Fibroblast of the conjunctiva (primary cell): ENCODE measurements around the gene PLXNA4.

Experiments used
- DNase-seq: peaks from one replicate; pipeline ENCODE4 v3.0.0-alpha.2; 2010; ENCODE audit warnings: low read depth

PLXNA4 gene

DNA sequence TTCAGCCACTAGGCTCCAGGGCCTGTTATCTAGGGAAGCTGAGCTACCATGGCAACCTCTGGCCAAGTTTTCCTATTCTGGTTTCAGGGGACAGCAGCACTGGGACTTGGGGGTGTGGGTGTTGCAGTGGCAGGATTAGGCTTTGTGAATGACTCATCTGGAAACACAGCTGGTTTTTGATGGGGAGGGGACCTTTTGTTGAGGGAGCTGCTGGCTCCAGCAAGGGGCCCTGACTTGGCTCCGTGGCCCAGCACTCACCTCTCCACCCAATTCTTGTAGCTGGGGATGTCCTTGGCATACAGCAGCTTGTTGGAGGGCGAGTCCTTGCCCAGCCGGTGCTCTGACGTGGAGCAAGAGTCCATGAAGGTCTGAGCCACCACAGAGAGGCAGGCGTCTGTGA lies 435.9 kb downstream of the PLXNA4 start:
- DNase-seq = no peak

DNA sequence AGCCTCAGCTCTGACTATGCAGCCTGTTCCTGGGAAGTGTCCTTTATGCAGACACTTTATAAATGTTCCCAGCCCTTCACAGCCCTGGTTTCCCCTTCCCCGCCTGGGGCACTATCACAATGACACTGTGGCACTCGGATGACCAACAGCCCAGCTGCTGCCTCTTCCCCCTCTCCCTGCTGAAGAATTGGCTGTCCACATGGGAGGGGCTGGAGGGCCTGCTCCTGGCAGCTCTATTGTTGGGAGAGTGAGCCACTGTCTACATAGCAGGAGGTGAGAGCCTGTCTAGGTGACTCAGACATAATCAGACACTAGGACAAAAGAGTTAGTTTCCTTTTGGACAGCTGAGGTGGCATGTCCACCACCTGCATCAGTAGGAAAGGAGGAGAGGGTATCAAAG lies 437.5 kb downstream of the PLXNA4 start:
- DNase-seq = no peak

DNA sequence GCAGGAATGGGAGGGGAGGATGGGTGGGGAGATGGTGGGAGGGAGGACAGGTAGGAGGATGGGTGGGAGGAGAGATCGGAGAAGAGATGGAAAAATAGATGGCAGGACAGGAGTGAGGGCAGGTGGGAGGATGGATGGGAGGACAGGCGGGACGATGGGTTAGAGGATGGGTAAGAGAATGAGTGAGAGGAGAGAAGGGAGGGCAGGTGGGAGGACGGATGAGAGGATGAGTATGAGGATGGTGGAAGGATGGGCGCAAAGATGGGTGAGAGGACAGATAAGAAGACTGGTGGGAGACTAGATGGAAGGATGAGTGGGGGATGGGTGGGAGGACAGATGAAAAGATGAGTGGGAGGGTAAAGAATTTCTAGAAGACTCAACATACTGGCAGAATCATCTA lies 438.6 kb downstream of the PLXNA4 start:
- no peak for DNase-seq

DNA sequence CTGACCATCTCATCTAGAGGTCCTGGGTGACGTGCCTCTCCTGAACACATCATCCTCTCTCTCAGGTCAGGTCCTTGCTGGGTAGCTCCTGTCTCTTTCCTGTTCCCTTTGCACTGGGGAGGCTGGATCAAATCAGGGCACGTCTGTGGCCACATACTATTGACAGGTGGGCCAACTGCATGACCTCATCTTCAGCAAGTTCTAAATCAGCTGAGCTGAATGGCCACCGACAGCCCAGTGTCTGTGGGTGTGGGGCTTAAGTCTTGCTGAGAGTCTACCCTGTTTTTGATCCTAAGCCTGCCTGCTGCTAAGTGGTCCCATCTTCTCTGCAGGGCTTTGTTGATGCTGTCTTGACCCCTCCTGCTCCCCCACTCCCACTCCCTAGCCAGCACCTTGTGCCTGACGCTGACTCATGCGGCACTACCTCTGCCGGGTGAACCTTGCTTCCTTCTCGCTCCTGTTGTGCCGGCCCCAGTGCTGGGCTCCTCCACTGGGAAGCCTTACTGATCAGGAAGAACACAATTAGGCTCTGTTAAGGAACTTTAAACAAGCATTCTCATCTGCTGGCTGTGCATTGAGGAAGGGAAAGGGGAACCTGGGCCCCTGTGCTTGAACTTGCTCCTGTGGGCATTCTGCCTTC lies 440.4 kb downstream of the PLXNA4 start:
- DNase-seq = no peak

DNA sequence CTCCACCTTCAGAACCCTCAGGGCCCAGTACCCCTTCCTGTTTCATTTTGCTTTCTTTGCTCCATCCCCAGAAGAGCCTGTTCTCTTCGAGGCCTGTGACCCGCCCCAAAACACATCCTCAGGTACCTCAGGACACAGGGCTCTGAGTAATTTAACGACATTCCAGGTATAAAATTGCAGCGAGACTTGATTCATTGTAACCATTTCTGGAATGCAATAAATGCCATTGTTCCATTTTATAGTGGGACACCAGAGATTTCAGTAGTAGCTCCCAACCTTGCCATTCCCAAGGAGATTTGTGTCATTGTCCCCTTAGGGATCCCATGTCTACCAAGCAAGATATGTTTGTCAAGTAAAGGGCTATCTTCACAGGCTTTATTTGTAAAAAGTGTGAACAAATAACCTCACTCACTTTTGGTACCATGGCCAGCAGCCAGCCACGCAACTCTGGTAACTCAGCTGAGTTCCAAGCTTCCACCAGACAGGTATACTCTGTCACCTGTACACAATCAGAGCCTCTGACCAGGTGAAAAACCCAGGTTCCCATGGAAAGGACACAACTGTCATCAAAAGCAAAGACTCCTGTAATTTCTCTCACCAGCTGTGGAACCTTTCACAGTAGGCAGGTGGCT lies 441.3 kb downstream of the PLXNA4 start:
- no peak for DNase-seq

DNA sequence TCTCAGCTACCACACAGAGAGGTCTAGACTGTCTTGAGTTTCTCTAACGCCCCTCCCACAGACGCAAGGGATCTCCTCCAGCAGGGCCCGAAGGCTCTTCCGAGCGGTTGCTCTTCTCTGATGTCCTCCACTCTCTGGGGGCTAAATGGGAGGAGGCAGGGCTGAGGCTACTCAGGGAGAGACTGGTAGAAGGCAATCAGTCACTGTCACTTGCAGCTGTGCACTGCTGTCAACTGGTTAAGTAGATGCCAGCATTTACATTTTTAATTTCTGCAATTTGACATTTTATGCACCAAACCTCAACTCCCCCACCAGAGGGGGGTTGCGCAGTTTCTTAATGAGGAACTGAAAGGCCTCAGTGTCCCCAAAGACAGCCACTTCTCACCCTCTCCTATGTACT lies 442.8 kb downstream of the PLXNA4 start:
- no peak for DNase-seq

DNA sequence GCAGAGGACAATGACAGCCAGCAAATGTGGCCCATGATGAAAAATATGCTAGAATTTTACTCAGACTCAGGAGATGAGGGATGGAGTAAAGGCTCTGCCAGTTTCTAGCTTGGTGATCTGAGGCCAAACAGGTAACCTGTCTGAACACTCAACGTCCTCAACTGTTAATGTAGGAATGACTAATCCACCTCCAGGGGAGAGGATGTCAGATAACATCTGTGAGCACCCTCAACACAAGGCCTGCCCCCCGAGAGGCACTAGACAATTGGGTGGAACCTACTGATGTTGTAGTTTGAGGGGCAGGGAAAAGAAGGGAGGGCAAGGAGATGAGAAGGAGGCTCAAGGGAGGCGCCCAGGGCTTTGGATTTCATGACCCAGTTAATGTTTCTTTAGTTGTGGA lies 445.1 kb downstream of the PLXNA4 start:
- no peak for DNase-seq

DNA sequence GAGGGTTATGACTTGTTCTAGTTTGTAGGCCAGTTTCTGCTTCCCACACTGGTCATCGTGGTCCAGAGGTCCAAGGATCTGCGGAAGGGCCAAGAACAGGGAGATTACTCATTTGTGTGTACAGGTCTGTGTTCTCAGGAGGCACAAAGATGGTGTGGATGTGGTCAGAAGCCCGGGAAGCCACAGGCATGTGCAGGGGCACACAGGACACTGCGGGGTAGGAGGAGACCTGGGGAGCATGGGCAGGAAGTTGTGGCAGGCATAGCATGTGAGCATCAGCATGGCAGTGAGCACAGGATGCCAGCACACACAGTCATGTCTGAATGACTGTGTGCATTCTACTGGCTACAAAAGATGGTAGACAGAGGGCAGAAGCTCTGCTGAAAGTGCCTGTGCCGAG lies 445.8 kb downstream of the PLXNA4 start:
- DNase-seq = no peak

DNA sequence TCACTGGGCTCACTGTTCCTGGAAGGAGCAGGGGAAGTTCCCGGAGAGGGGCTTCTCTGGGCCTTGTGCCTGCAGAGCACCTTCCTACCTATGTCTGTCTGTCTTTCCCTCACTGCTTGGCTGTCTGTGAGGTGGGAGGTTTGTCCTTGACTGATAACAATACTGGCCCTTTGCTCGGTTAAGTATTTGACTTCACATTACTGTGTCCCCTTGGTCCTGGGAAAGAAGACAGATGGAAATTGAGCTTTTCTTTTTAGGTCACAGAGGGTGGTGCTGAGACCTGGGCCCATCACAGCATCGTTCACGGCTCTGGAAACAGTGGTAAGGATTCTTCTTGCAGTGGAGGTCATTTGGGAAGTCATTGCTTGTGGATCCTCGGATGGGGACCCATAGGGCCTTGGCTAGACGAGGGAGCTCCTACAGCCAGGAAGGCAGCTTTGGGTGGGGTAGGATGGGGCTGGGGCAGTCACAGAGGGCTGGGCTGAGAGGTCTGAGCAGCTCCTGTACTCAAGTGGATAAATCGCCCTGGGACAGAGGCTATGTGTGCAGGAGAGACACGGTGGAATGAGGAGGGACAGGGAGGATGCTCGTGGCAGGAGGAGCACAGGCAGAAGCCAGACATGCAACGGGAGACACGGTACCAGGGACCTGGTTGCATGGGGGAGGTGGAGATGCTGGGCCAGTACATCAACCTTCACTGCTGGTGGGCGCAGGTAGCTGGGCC lies 450.2 kb downstream of the PLXNA4 start:
- no peak for DNase-seq

DNA sequence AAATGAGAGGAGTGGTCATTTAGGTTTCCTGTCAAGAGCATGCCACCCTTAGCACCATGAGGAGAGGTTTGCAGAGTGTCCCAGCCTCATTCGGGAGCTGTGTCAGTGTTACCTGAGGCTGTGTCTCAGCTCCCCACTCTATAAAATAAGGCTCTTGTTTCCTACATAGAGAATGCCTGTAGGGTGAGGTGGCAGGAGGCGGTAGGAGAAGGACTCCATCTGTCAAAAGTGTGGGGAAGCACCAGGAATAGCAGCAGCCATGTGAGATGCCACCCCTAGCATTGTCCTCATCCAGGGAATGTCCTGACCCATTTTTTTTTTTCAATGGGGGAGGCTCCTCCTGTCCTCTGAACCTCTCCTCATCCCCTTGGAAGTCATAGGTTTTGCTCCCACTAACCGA lies 451.2 kb downstream of the PLXNA4 start:
- no peak for DNase-seq

DNA sequence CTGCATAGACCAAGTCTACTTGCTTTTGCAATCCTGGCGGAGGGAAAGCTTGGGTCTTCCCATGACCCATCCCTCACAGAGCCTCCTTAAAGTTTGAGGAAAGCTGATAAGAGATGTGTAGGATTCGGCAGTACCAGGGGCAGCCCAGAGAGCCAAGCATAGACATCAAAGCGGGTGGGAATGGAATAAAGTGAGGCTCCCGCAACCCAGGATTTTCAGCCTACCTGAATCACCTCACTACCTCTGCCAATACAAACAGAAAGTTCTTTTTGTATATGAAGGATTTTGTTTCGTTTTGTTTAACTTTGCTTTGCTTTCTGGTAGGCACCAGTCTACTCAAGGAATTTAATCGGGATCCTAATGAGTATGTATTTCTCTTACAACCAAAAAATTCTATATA lies 451.7 kb downstream of the PLXNA4 start:
- DNase-seq = no peak

DNA sequence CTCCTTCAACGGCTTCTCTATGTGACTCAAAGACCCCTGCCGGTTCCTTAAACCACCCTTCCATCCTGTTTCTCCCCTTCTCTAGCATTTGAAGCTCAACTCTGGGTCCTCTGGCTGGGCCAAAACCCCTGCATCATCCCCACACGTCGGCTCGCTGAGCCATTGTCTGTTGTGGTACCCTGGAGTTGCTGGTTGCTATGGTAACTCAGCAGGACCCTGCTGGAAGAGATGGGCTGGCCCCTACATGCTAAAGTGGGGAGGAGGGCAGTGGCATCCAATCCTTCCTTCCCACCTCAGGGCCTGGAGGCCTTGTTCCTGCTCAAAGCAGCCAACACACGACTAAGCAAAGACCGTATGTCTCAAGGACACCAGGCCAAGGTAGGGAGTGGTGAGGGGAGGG lies 452.5 kb downstream of the PLXNA4 start:
- DNase-seq = no peak

DNA sequence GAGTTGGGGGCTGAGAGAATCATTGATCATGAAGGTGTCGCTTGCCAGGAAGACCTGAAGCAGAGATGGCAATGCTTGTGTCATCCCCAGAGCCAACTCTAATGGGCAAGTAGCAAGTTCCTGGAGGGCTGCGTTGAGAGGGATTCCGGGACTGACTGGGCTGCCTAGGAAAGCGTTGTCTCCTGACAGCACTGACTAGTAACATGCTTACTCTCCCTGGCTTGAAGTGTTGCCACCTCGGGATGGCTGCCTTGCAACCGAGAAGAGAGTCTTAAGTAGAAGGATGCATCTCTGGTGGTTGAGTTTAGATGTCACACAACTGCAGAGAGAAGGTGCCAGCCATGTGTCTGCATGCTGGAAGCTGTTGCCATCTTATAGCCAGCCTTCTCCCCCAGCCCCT lies 453.4 kb downstream of the PLXNA4 start:
- no peak for DNase-seq

DNA sequence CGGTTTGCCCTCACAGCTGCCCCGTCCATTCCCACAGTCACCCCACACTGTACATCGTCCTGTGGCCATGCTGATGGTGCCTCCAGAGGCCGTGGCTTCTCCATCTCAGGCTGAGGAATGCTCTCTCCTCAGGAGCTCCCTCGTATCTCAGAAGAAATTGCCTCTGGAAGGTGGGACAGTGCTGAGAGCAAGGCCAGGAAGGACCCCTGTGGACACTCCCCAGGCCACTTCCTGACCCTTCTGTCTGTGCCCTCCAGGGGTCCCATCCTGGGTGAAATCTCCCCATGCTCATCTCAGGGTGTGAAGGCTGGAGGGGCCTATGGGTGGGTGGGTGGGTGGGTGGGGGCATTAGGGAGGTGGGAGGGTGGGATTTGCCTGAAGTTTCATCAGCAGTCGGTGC lies 454.3 kb downstream of the PLXNA4 start:
- DNase-seq = no peak

DNA sequence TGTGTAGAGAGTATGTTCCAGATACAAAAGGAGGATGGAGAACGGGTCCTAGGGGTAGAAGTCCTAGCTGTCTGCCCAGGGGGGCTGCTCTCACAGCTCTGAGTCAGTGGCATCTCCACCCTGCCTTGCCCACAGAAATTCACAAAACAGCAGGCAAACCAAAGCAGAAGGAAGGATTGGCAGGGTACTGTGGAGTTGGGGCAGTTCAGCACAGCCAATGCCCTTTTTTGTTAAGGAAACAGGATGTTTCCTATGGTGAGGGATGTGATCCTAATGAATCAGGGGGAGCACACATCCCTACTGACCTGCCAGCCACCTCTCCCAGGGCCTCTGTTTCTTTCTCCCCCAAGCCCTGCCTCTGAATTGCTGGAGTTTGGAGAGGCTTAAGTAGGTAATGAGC lies 457.6 kb downstream of the PLXNA4 start:
- DNase-seq = no peak

DNA sequence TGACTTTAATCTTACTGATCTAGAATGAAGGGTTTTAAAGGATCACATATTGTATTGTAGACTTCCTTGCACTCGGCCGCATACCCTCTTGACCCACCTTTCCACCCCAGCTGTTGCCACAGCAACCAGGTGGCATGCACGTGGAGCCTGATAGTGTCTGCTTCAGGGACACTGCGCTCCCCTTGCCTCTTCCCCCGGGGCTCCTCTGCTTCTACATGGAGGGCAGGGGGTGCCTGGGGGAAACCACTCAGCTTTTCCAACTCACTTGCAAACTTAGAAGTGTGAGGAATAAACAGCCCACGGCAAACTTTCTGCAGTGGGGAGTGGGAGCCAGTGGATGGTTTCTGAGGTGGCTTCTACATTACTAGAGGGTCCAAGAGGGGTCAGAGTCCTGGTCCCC lies 458.6 kb downstream of the PLXNA4 start:
- DNase-seq = no peak

DNA sequence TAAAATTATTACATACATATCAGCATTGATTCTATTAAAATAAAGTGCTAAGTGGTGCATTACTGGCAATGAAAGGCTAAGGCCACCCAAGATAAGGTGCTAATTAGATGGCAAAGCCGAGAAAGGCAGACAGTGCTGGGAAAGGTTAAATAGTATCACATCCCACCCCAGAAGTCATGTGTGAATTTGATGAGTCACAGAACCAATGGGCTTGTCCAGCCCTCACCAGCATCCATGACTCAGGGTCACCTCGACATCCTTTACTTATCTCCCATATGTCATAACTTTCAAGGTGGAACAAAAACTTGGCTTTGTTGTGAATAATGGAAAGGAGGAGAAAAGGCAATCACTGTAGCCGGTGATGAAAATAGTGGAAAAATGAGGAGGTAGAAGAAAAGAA lies 459.1 kb downstream of the PLXNA4 start:
- DNase-seq = no peak

DNA sequence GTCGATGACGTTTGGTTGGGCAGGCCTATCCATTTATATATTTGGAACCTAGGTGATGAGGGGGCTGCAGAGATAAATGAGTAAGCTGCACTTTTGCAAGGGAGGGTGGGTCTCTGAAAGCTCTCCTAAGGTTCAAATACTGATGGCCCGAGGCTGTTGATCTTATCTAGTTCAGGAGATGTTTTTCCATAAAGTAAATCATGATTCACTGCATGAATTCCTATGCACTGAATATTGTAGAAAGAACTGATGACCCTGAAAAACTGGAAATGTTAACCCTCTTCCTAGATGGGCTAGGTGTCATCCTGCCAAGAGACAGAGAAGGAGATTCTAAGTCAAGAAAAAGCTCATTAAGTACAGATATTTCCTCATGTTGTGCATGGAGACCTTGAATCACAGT lies 459.9 kb downstream of the PLXNA4 start:
- DNase-seq = no peak

DNA sequence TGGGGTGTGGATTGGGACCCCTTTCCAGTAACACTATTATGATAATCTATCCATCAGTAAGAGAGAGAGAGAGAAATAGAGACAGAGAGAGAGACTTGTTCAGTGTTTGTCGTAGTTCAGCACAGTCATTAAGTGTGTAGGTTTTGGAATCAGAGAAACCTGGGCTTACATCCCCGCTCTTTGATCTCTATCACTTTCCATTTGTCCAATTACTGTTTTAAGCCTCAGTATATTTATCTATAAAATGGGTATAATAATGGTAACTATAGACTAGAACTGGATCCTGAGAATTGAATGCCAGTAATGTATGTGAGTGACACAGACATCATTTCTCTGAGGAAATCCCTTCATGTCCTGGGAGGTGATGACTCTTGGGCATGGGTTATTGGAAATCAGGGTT lies 460.5 kb downstream of the PLXNA4 start:
- DNase-seq = no peak

DNA sequence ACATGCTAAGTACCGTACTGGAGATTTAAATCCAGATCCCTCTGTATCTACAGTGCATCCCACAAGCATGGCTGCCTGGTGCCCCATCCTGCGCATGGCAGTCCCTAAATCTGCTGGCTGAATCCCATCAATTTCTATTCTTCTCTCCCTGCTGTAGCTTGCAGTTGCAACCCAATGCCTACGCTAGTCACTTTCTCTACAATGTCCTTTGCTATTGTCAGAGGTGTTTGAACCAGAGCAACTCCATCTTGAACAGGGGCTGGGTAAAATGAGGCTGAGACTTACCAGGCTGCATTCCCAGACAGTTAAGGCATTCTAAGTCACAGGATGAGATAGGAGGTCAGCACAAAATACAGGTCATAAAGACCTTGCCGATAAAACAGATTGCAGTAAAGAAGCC lies 461.2 kb downstream of the PLXNA4 start:
- no peak for DNase-seq

DNA sequence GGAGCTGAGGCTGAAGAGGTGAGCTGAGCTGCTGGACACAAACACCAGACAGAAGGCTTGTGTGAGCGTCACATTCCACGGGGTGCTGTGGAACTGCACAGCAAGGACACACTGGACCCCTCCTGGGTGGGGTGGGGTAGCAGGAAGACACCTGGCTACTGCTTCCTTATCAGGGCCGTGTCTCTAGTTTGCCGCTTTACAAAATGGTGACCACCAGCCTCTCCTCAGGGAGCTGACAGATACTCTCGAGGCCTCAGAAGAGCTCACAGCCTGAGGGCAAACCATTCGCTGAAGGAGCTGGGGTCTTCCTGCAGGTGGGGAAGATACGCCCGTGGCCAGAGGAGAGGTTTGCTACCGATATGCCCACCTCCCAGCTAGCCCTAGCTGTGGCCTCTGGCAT lies 461.9 kb downstream of the PLXNA4 start:
- DNase-seq = no peak

DNA sequence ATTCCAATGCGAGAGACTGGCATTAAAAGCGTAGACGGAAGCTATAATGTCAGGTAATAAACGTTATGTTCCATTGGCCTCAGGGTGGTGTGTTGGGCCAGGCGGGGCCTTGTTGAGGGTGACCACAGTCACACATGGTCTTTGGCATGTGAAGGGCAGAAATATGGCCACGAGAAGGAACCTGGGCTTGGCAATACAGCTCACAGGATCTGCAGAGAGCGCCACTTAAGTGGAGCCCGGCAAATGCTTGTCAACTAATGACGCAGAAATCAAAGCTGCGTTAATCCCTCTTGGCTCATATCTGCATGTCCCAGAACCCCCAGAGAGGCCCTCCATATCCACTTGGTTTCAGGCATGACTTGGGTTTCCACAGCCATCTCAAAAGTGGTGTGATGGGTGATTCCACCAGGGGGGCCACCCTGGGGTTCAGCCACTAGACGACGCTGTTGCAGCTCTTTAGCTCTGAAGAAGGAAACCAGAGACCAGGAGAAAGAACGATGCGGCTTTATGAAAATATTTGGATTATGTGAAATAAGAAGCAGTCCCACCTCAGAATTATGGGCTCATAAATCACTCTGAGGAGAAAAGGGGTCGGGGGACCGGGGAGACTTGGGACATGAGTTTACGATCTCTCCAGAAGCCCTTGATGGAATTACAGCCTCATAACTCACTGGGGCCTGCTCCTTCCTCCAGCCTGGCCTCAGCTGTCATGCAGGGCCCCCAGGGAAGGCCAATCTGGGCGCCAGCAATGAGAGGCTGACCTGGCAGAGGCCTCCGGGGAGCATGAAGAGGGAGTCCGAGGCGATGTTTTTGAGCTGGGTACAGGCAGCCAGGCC lies 462.5 kb downstream of the PLXNA4 start:
- DNase-seq = no peak

DNA sequence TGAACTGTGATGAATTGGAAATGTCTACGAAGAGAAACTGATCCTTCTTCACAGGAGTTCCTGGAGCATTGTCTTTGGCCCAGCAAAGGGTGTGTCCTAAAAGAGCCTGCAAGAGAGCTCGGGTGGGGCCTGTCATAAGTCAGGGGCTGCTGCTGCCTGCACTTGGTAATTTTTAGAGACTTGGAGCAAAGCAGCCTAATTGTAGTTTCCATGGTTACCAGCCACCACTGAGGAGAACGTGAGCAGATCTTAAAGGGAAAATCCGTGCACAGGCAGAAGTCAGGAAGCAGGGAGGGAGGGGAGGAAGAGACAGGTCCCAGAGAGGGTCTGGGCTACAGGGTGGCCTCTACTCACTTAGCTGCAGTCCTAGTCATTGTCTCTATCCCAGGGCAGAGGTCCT lies 463.6 kb downstream of the PLXNA4 start:
- no peak for DNase-seq
